OCI-LY3 (cell line): Measurements from ENCODE around the gene SHC4.

Experiments
- EZH2phosphoT487 ChIP-seq: fragments of 200-600 bp; shearing (Covaris generic); IDR thresholded peaks from 2 replicates; pipeline ENCODE4 v1.6.1; 2018; ENCODE audit warnings: antibody characterized with exemption, mixed run types, low read depth
- TF ChIP-seq, protein P1 (sequence below): fragments of 200-600, 300-600 bp; sonication (generic); IDR thresholded peaks from 2 replicates; pipeline ENCODE4 v1.5.1; 2014; ENCODE audit warnings: antibody characterized with exemption, low read length, low read depth

DNA sequence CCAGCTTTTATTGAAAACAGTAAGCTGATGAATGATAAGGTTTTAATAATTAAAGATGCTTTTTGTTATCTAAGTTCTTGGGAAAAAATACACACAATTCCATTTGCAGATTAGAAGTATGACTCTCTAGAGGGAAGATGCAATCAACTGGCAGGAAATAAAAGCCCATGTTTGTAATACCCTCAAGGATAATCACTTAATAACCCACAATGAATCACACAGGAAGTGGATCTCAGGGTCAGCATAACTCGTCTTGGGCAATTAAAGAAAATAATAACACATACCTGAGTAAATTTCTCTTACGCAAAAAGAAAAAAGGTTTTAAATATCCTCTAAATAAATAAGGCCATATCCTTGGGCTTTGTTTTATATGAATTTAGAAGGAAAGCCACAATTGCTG lies 95.2 kb downstream of the SHC4 start:
- no peak for TF ChIP-seq EZH2phosphoT487
- TF ChIP-seq, protein P1, sequence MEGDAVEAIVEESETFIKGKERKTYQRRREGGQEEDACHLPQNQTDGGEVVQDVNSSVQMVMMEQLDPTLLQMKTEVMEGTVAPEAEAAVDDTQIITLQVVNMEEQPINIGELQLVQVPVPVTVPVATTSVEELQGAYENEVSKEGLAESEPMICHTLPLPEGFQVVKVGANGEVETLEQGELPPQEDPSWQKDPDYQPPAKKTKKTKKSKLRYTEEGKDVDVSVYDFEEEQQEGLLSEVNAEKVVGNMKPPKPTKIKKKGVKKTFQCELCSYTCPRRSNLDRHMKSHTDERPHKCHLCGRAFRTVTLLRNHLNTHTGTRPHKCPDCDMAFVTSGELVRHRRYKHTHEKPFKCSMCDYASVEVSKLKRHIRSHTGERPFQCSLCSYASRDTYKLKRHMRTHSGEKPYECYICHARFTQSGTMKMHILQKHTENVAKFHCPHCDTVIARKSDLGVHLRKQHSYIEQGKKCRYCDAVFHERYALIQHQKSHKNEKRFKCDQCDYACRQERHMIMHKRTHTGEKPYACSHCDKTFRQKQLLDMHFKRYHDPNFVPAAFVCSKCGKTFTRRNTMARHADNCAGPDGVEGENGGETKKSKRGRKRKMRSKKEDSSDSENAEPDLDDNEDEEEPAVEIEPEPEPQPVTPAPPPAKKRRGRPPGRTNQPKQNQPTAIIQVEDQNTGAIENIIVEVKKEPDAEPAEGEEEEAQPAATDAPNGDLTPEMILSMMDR: no peak
